Naive thymus-derived CD4-positive, alpha-beta T cell (primary cell): ENCODE measurements around the gene SMURF1. TPM values are rescaled to one million over a fixed set of nuclear protein-coding genes. Genes with fewer than 3 reads are reported as not detected.
A peak's percentile ranks its signal among the peaks of the same experiment; 100 is the strongest.

Source experiments
- ATAC-seq: fragments of 150-1000 bp; cut with Tn5 transposase; 2 replicates; pipeline ENCODE4 v1.10.0; 2021; ENCODE audit warnings: mild to moderate bottlenecking, moderate library complexity
- CTCF ChIA-PET: fragments of 350-600 bp; sonication (Branson Sonifier 250); formaldehyde crosslinking; loops from one replicate; lab custom pipeline; 2021; ENCODE audit warnings: antibody characterized with exemption; lab: Charles Lee
- POLR2A ChIA-PET: fragments of 350-600 bp; sonication (Branson Sonifier 250); formaldehyde crosslinking; loops from one replicate; lab custom pipeline; 2021; ENCODE audit warnings: antibody characterized with exemption, inconsistent platforms; lab: Charles Lee
- DNase-seq, 9 donors: peaks; one replicate each; pipeline versions ENCODE4 v3.0.0 to v3.0.0-alpha.2; 2020 to 2022; ENCODE audit warnings: mixed read lengths in 1 of 9
- H3K27ac ChIP-seq: one replicate; pipeline ENCODE4 v1.7.0; 2013; ENCODE audit warnings: mild to moderate bottlenecking, low read depth, low read length, moderate library complexity
- H3K27me3 ChIP-seq, 2 donors: one replicate each; pipeline ENCODE4 v1.7.0; 2013; ENCODE audit warnings: low read length in 2 of 2, mild to moderate bottlenecking in 2 of 2, moderate library complexity in 2 of 2; ENCODE audit not compliant: control insufficient read depth in 2 of 2, insufficient read depth in 2 of 2
- H3K36me3 ChIP-seq, 3 experiments: 1 replicate in 2 of 3; 2 replicates in 1 of 3; pipeline ENCODE4 v1.7.0; 2013; ENCODE audit warnings: low read length in 3 of 3, mild to moderate bottlenecking in 3 of 3, moderate library complexity in 1 of 3; ENCODE audit not compliant: insufficient read depth in 3 of 3, control insufficient read depth in 2 of 3
- H3K4me1 ChIP-seq, 2 donors: one replicate each; pipeline ENCODE4 v1.7.0; 2013; ENCODE audit warnings: low read length in 2 of 2, mild to moderate bottlenecking in 2 of 2, moderate library complexity in 1 of 2; ENCODE audit not compliant: control insufficient read depth in 2 of 2, insufficient read depth in 2 of 2
- H3K4me3 ChIP-seq: 2 replicates; pipeline ENCODE4 v1.7.0; 2013; ENCODE audit warnings: mild to moderate bottlenecking, low read length
- H3K9me3 ChIP-seq, 3 experiments: 1 replicate in 2 of 3; 2 replicates in 1 of 3; pipeline ENCODE4 v1.7.0; 2013; ENCODE audit warnings: low read length in 3 of 3; ENCODE audit not compliant: control insufficient read depth in 2 of 3
- H3K27ac Mint-ChIP-seq, 9 donors: one replicate each; pipeline ENCODE4 v1.8.0; 2020 to 2022; ENCODE audit warnings: mixed read lengths in 9 of 9, mild to moderate bottlenecking in 8 of 9, moderate library complexity in 5 of 9, inconsistent platforms in 2 of 9
- H3K27me3 Mint-ChIP-seq, 5 donors: one replicate each; pipeline ENCODE4 v1.8.0; 2021 to 2022; ENCODE audit warnings: mixed read lengths in 5 of 5, mild to moderate bottlenecking in 1 of 5
- H3K36me3 Mint-ChIP-seq, 5 donors: one replicate each; pipeline ENCODE4 v1.8.0; 2020 to 2022; ENCODE audit warnings: mixed read lengths in 5 of 5, mild to moderate bottlenecking in 3 of 5, inconsistent platforms in 1 of 5
- H3K4me1 Mint-ChIP-seq, 7 donors: one replicate each; pipeline ENCODE4 v1.8.0; 2020 to 2022; ENCODE audit warnings: mixed read lengths in 7 of 7, mild to moderate bottlenecking in 3 of 7, inconsistent platforms in 1 of 7
- H3K4me3 Mint-ChIP-seq, 10 donors: one replicate each; pipeline ENCODE4 v1.8.0; 2020 to 2022; ENCODE audit warnings: mild to moderate bottlenecking in 10 of 10, mixed read lengths in 10 of 10, moderate library complexity in 6 of 10, inconsistent platforms in 2 of 10
- H3K9me3 Mint-ChIP-seq, 11 donors: one replicate each; pipeline ENCODE4 v1.8.0; 2020 to 2022; ENCODE audit warnings: mixed read lengths in 11 of 11, mild to moderate bottlenecking in 4 of 11, inconsistent platforms in 1 of 11, moderate library complexity in 1 of 11
- intact Hi-C, 2 donors: fragments of 100-400 bp; cut with micrococcal nuclease; formaldehyde crosslinking; loops; one replicate each; pipeline ENCODE4 v1.15.1; 2023
- polyA plus RNA-seq, 2 donors: library from polyadenylated mRNA; unstranded; fragments of 300-500 nt; fragmentation: Illumina TruSeq; gene quantifications; one replicate each; pipeline ENCODE4 v1.2.3, GENCODE V29; 2021
- total RNA-seq, 6 experiments: library from RNA in 5 of 6; stranded (reverse) in 5 of 6; gene quantifications; 1 replicate in 5 of 6; 2 replicates in 1 of 6; pipeline ENCODE4 v1.2.3 and lab custom pipeline; 2021 to 2026

SMURF1 gene
- total and polyA plus RNA-seq, 7 experiments from 2014 or later, result 1.3 to 26.4 (median 20.4) TPM

DNA sequence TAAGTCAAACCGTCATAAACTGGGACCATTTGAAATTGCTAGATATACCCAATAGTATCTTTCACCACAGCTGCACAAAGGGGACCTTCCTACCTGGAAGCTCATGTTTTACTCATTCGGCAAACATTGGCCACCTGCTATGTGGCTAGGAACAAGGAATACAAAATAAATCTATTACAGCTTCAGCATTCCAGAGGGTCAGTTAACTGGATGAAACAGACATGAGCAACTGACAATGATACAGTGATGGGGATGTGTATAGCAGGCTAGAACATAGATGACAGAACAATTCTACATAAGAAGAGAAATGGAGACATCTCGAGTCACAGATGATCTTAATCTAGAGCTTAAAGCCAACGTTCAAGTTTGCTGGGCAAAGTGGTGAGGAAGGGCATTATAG, 3.1 kb upstream of the SMURF1 start:
- H3K4me3 ChIP-seq, result no peak overlapping the region
- ATAC-seq (no peak), DNase-seq (no peak)
- H3K4me1 Mint-ChIP-seq, result peaks cover 10 to 20% (median 17%) of the 10 kb centered on the region in 7 donors
- peaks cover 0 to 8% (median 5%) of the 10 kb centered on the region in 5 donors for H3K27me3 Mint-ChIP-seq
- POLR2A ChIA-PET, result no interaction called here
- peaks cover 0 to 4% of the 10 kb centered on the region in 2 donors for H3K4me1 ChIP-seq
- intact Hi-C loops, result loop anchor here (10.0 kb wide), 3 partner anchors 102 to 868 kb away; partner anchors contain the start of genes ZKSCAN1 (in 1 of the 2), ZKSCAN5 (in 1 of the 2) and ZNF394 (in 1 of the 2)
- H3K9me3 ChIP-seq, result no peaks in the 10 kb centered on the region
- H3K9me3 Mint-ChIP-seq, result peaks cover 0 to 2% (median 0%) of the 10 kb centered on the region in 11 donors
- no peak overlapping the region for H3K27ac ChIP-seq
- no peaks in the 10 kb centered on the region for H3K27me3 ChIP-seq
- H3K36me3 Mint-ChIP-seq, result peaks cover 0 to 5% (median 0%) of the 10 kb centered on the region in 5 donors
- CTCF ChIA-PET, result no interaction called here
- no peak overlapping the region for H3K27ac Mint-ChIP-seq
- H3K4me3 Mint-ChIP-seq, result no peak overlapping the region
- H3K36me3 ChIP-seq, result peaks cover 0 to 3% (median 0%) of the 10 kb centered on the region in 3 experiments

DNA sequence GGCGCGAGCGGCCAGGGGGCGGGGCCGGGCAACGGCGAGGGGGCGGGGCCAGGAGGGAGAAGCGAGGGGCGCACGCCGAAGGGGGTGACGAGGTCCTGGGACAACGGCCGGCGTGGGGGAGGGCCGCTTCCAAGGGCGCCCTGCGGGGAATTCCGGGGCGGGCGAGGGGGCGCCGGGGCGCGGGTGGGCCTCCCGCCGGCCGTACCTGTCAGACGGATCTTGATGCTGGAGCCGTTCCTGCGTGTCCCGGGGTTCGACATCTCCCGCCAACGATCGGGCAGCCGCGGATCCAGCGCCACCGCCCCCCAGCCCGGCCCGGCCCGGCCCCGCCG, 421 bp downstream of the SMURF1 start:
- H3K27ac ChIP-seq, result peak overlapping the region; percentile 90
- peaks cover 0 to 2% (median 0%) of the 10 kb centered on the region in 11 donors for H3K9me3 Mint-ChIP-seq
- peaks cover 5 to 14% of the 10 kb centered on the region in 2 donors for H3K4me1 ChIP-seq
- DNase-seq (no peak), ATAC-seq (no peak)
- H3K4me3 ChIP-seq, result peak overlapping the region; percentile 59
- peaks cover 0 to 3% (median 0%) of the 10 kb centered on the region in 3 experiments for H3K36me3 ChIP-seq
- H3K27me3 Mint-ChIP-seq, result peaks cover 0 to 7% (median 5%) of the 10 kb centered on the region in 5 donors
- H3K36me3 Mint-ChIP-seq, result peaks cover 0 to 11% (median 0%) of the 10 kb centered on the region in 5 donors
- POLR2A ChIA-PET, result interaction anchor here (1.0 to 1.4 kb wide), 2 partner anchors 31 to 183 kb away, joined by 4 to 5 read pairs; no protein-coding TSS in a partner anchor
- H3K4me3 Mint-ChIP-seq, result peak overlapping the region; percentile 82 to 99 (median 92)
- H3K4me1 Mint-ChIP-seq, result peaks cover 35 to 54% (median 44%) of the 10 kb centered on the region in 7 donors
- no peaks in the 10 kb centered on the region for H3K9me3 ChIP-seq
- peak overlapping the region in 8 of 9 donors; percentile 82 to 98 (median 93) for H3K27ac Mint-ChIP-seq
- intact Hi-C loops, result loop anchor here (1.0 to 10.0 kb wide), 17 partner anchors 31 to 871 kb away; partner anchors contain the start of genes ARPC1A (in 2 of the 2), BRI3 (in 2 of the 2), ZKSCAN5 (in 2 of the 2) and ZNF394 (in 2 of the 2)
- CTCF ChIA-PET, result no interaction called here
- H3K27me3 ChIP-seq, result no peaks in the 10 kb centered on the region

DNA sequence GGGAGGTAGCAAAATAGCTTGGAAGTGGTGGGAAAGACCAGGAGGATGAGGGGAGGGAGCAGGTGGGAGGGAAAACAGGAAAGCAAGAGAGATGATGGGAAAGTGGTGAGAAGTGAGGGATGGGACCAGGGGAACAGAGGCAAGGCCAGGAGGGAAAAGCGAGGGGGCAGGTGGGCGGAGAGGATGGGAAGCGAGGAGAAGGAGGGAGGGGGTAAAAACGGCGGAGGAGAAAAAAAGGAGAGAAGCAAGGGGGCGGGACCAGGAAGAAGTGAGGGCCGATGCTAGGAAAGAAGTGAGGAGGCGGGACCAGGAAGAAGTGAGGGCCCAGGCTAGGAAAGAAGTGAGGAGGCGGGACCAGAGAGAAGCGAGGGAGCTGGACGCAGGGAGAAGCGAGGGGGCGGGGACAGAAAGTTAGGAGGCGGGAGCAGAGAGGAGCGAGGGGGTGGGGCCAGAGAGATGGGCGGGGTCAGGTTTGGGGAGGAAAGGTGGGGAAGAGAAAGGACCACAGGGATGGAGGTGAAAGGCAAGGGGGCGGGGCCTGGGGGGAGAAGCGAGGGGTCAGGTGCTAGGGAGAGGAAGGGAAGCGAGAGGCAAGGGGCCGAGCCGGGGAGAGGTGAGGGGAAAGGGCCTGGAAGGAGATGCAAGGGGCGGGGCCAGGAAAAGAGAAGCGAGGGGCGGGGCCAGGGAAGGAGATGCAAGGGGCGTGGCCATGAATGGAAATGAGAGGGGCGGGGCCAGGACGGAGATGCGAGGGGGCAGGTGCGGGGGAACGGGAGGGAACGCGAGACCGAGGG, 984 bp downstream of the SMURF1 start:
- no peaks in the 10 kb centered on the region for H3K9me3 ChIP-seq
- ChIA-PET POLR2A (interaction anchor here (1.0 kb wide), 1 partner anchor 183 kb away, joined by 4 read pairs; no protein-coding TSS in a partner anchor), CTCF (no interaction called here)
- H3K27me3 ChIP-seq, result no peaks in the 10 kb centered on the region
- intact Hi-C loops, result loop anchor here (1.0 to 10.0 kb wide), 18 partner anchors 30 to 872 kb away; partner anchors contain the start of genes ARPC1A (in 2 of the 2), BRI3 (in 2 of the 2), TRRAP (in 2 of the 2) and ZKSCAN5 (in 2 of the 2)
- peak; percentile 85 for ATAC-seq
- peaks cover 36 to 60% (median 46%) of the 10 kb centered on the region in 7 donors for H3K4me1 Mint-ChIP-seq
- peak overlapping the region; percentile 90 for H3K27ac ChIP-seq
- peaks cover 5 to 14% of the 10 kb centered on the region in 2 donors for H3K4me1 ChIP-seq
- peaks cover 0 to 5% (median 5%) of the 10 kb centered on the region in 5 donors for H3K27me3 Mint-ChIP-seq
- H3K27ac Mint-ChIP-seq, result peak overlapping the region; percentile 82 to 98 (median 94)
- H3K4me3 ChIP-seq, result peak overlapping the region; percentile 59
- peaks cover 0 to 2% (median 0%) of the 10 kb centered on the region in 11 donors for H3K9me3 Mint-ChIP-seq
- peaks cover 0 to 3% (median 0%) of the 10 kb centered on the region in 3 experiments for H3K36me3 ChIP-seq
- peak overlapping the region; percentile 82 to 99 (median 92) for H3K4me3 Mint-ChIP-seq
- DNase-seq, result peak; percentile 75 to 88 (median 83)
- H3K36me3 Mint-ChIP-seq, result peaks cover 0 to 11% (median 0%) of the 10 kb centered on the region in 5 donors

DNA sequence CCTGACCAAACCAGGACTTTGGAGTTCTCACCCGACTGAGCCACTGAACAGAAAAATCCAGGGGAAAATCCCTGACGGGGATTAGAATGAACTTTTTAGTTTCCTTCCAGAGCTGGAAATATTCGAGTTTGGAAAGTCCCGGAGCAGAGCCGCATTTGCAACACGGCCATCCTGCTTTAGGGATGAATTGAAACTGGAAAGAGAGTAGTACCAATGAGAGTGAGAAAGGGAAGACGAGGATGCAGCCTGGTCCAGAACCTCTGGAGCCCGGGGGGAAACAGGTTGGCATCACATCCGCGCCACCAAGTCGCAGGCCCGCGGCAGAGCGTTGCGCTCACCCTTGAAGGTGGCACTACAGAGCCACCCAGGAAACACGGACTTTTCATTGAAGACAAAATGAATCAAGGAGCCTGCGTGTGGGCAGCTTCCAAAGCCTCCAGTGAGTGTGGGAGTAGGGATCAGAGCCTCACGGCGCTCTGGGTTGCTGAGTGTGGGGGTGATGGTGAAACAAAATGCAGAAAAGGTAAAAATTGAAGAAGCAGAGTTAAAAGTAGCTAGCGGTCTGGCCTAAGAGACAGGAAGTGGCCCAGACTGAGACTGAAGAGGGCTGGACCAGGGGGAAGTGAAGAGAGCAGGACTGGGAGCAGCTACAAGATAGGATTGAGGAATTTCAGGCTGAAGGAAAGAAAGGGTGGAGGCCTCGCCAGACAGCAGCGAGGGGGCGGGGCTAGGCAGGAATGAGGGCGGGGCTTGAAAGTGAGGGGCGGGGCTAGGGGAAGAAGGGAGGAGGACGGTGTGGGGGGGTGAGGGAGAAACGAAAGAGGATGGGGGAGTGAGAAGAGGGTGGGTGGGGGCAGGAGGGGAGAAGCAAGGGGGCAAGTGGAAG, 1.8 kb downstream of the SMURF1 start:
- CTCF ChIA-PET, result no interaction called here
- Histone ChIP-seq H3K4me3 (peak overlapping the region; percentile 59), H3K27me3 (no peaks in the 10 kb centered on the region), H3K27ac (peak overlapping the region; percentile 90), H3K4me1 (peaks cover 5 to 14% of the 10 kb centered on the region in 2 donors), H3K36me3 (peaks cover 0 to 3% (median 0%) of the 10 kb centered on the region in 3 experiments), H3K9me3 (no peaks in the 10 kb centered on the region)
- intact Hi-C loops, result loop anchor here (1.0 to 10.0 kb wide), 17 partner anchors 29 to 873 kb away; partner anchors contain the start of genes BRI3 (in 2 of the 2), TRRAP (in 2 of the 2), ZKSCAN5 (in 2 of the 2) and ZNF394 (in 2 of the 2)
- DNase-seq (peak; percentile 37 to 69 (median 63)), ATAC-seq (peak; percentile 45)
- Mint-ChIP-seq H3K36me3 (peaks cover 0 to 11% (median 0%) of the 10 kb centered on the region in 5 donors), H3K27ac (peak overlapping the region; percentile 88 to 98 (median 95)), H3K9me3 (peaks cover 0 to 2% (median 0%) of the 10 kb centered on the region in 11 donors), H3K4me3 (peak overlapping the region; percentile 88 to 99 (median 92)), H3K27me3 (peaks cover 0 to 3% (median 2%) of the 10 kb centered on the region in 5 donors), H3K4me1 (peaks cover 39 to 67% (median 52%) of the 10 kb centered on the region in 7 donors)
- POLR2A ChIA-PET, result interaction anchor here (0.7 to 1.0 kb wide), 2 partner anchors 33 to 184 kb away, joined by 3 to 4 read pairs; no protein-coding TSS in a partner anchor

DNA sequence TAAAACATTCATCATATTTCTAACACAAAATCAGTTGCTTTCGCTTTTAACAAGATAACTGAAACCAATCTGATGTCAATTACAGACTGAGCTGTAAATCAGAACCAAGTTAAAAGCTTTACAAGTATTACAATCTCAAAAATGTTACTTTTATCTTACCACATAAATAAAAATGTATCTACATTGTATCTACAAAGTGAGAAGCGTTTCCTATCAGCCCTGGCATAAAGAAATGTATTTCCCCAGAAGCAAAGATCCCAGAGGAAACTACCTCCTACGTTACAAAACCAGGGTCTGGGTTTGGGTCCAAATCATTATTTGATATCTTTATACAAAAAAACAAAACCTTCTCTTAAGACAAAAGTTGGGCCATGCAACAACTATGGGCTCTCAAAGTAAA, 2.6 kb downstream of the SMURF1 start:
- Histone ChIP-seq H3K4me1 (peaks cover 5 to 14% of the 10 kb centered on the region in 2 donors), H3K36me3 (peaks cover 0 to 3% (median 0%) of the 10 kb centered on the region in 3 experiments), H3K9me3 (no peaks in the 10 kb centered on the region), H3K27ac (peak overlapping the region; percentile 90), H3K4me3 (peak overlapping the region; percentile 59), H3K27me3 (no peaks in the 10 kb centered on the region)
- POLR2A ChIA-PET, result interaction anchor here (0.6 kb wide), 1 partner anchor 63 kb away, joined by 3 read pairs; no protein-coding TSS in a partner anchor
- ATAC-seq (no peak), DNase-seq (peak in 7 of 9 donors; percentile 20 to 68 (median 51))
- Mint-ChIP-seq H3K27ac (peak overlapping the region in 8 of 9 donors; percentile 92 to 98 (median 96)), H3K9me3 (peaks cover 0 to 2% (median 0%) of the 10 kb centered on the region in 11 donors), H3K27me3 (no peaks in the 10 kb centered on the region), H3K4me1 (peaks cover 39 to 72% (median 56%) of the 10 kb centered on the region in 7 donors), H3K4me3 (peak overlapping the region; percentile 57 to 99 (median 92)), H3K36me3 (peaks cover 0 to 11% (median 0%) of the 10 kb centered on the region in 5 donors)
- CTCF ChIA-PET, result interaction anchor here (0.6 kb wide), 1 partner anchor 20 kb away, joined by 5 read pairs; no protein-coding TSS in a partner anchor
- intact Hi-C loops, result loop anchor here (5.0 to 10.0 kb wide), 9 partner anchors 79 to 873 kb away; partner anchors contain the start of genes ZKSCAN5 (in 2 of the 2), ZNF394 (in 2 of the 2), BUD31 (in 1 of the 2) and PDAP1 (in 1 of the 2)
